ENCODE measurements around the gene TRAPPC2L.
"Not testable (repeated sequence)": the region's sequence is repeated elsewhere in the genome, so short reads cannot be mapped to it uniquely, and the experiment has no call there.

The TRAPPC2L gene

GRCh38 chr16:88818575-88818874, 38.4 kb upstream of the TRAPPC2L start:
- DNase-seq (ENCODE audit: low read depth, low spot score): no peak

GRCh38 chr16:88819126-88819525, 37.8 kb upstream of the TRAPPC2L start:
- no peak for DNase-seq (ENCODE audit: low read depth, low spot score)

GRCh38 chr16:88820385-88821025, 36.4 kb upstream of the TRAPPC2L start:
- DNase-seq (ENCODE audit: low read depth, low spot score): no peak

- no peak for DNase-seq (ENCODE audit: low read depth, low spot score)
Observed at GRCh38 chr16:88821168-88821850, 35.6 kb upstream of the TRAPPC2L start.

GRCh38 chr16:88822281-88823040, 34.5 kb upstream of the TRAPPC2L start:
- no peak for DNase-seq (ENCODE audit: low read depth, low spot score)

GRCh38 chr16:88823646-88824045, 33.3 kb upstream of the TRAPPC2L start:
- DNase-seq (ENCODE audit: low read depth, low spot score): not testable (repeated sequence)

GRCh38 chr16:88824256-88825077, 32.5 kb upstream of the TRAPPC2L start:
- DNase-seq (ENCODE audit: low read depth, low spot score): no peak

GRCh38 chr16:88825146-88825545, 31.8 kb upstream of the TRAPPC2L start:
- no peak for DNase-seq (ENCODE audit: low read depth, low spot score)

- no peak for DNase-seq (ENCODE audit: low read depth, low spot score)
Observed at GRCh38 chr16:88826070-88826840, 30.7 kb upstream of the TRAPPC2L start.

- no peak for DNase-seq (ENCODE audit: low read depth, low spot score)
Observed at GRCh38 chr16:88827727-88828126, 29.2 kb upstream of the TRAPPC2L start.

GRCh38 chr16:88828711-88829110, 28.2 kb upstream of the TRAPPC2L start:
- DNase-seq (ENCODE audit: low read depth, low spot score): no peak

GRCh38 chr16:88830258-88830657, 26.7 kb upstream of the TRAPPC2L start:
- DNase-seq (ENCODE audit: low read depth, low spot score): no peak

- DNase-seq (ENCODE audit: low read depth, low spot score): no peak
Observed at GRCh38 chr16:88830783-88831182, 26.1 kb upstream of the TRAPPC2L start.

GRCh38 chr16:88831838-88832237, 25.1 kb upstream of the TRAPPC2L start:
- DNase-seq (ENCODE audit: low read depth, low spot score): no peak

- no peak for DNase-seq (ENCODE audit: low read depth, low spot score)
Observed at GRCh38 chr16:88833086-88833485, 23.8 kb upstream of the TRAPPC2L start.

GRCh38 chr16:88834670-88835069, 22.3 kb upstream of the TRAPPC2L start:
- no peak for DNase-seq (ENCODE audit: low read depth, low spot score)

GRCh38 chr16:88835383-88835782, 21.5 kb upstream of the TRAPPC2L start:
- DNase-seq (ENCODE audit: low read depth, low spot score): no peak

GRCh38 chr16:88835818-88836217, 21.1 kb upstream of the TRAPPC2L start:
- no peak for DNase-seq (ENCODE audit: low read depth, low spot score)

- DNase-seq (ENCODE audit: low read depth, low spot score): no peak
Observed at GRCh38 chr16:88836791-88837190, 20.1 kb upstream of the TRAPPC2L start.

GRCh38 chr16:88837806-88838205, 19.1 kb upstream of the TRAPPC2L start:
- no peak for DNase-seq (ENCODE audit: low read depth, low spot score)

GRCh38 chr16:88838566-88838965, 18.4 kb upstream of the TRAPPC2L start:
- DNase-seq (ENCODE audit: low read depth, low spot score): no peak

Data from ELF-1 (cell line).